HFF-Myc (cell line): ENCODE data around the gene PRKAG2.

Source experiments
- DNase-seq: peaks from one replicate; pipeline ENCODE4 v3.0.0-alpha.2; 2011; ENCODE audit warnings: low read depth; ENCODE audit errors: extremely low read depth
- H3K4me3 ChIP-seq: replicated peaks from 2 replicates; pipeline ENCODE4 v1.5.1; 2011; ENCODE audit warnings: low read depth, mild to moderate bottlenecking, control low read depth, low read length
- TF ChIP-seq, protein P1 (sequence below): IDR thresholded peaks from 2 replicates; pipeline ENCODE4 v1.5.1; 2012; ENCODE audit warnings: mild to moderate bottlenecking, low read depth, low read length, control low read depth; ENCODE audit errors: missing control alignments

PRKAG2 gene

GRCh38 chr7:151631953-151632749 is 244.8 kb downstream of the PRKAG2 start:
- H3K4me3 ChIP-seq, result peak overlapping the region; percentile 69
- TF ChIP-seq, protein P1, sequence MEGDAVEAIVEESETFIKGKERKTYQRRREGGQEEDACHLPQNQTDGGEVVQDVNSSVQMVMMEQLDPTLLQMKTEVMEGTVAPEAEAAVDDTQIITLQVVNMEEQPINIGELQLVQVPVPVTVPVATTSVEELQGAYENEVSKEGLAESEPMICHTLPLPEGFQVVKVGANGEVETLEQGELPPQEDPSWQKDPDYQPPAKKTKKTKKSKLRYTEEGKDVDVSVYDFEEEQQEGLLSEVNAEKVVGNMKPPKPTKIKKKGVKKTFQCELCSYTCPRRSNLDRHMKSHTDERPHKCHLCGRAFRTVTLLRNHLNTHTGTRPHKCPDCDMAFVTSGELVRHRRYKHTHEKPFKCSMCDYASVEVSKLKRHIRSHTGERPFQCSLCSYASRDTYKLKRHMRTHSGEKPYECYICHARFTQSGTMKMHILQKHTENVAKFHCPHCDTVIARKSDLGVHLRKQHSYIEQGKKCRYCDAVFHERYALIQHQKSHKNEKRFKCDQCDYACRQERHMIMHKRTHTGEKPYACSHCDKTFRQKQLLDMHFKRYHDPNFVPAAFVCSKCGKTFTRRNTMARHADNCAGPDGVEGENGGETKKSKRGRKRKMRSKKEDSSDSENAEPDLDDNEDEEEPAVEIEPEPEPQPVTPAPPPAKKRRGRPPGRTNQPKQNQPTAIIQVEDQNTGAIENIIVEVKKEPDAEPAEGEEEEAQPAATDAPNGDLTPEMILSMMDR, result peak; percentile 7
- DNase-seq, result no peak

DNA sequence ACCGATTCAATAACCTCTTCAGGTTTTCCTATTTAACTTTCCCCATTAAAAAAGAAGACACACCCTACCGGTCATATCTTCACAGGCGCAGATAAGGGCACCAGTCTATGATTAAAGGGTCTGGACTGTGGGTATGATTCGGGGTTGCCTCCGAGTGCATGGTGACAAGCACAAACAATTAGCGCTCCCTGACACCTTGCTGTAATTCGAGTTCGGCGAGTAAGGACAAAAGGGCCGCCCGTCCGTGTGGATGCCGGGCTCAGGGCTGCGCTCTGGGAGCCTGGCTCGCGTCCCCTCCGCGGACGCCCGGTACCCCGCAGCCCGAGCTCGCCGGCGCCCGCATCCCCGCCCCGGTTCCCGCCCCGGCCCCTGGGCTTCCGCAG is 245.4 kb downstream of the PRKAG2 start:
- peak overlapping the region; percentile 69 for H3K4me3 ChIP-seq
- no peak for DNase-seq

GRCh38 chr7:151630851-151631569 is 245.9 kb downstream of the PRKAG2 start:
- H3K4me3 ChIP-seq, result peak overlapping the region; percentile 69
- TF ChIP-seq, protein P1, result no peak
- DNase-seq, result no peak

More for the DNA sequence above, 245.4 kb downstream of the PRKAG2 start:
- TF ChIP-seq, protein P1, result no peak

DNA sequence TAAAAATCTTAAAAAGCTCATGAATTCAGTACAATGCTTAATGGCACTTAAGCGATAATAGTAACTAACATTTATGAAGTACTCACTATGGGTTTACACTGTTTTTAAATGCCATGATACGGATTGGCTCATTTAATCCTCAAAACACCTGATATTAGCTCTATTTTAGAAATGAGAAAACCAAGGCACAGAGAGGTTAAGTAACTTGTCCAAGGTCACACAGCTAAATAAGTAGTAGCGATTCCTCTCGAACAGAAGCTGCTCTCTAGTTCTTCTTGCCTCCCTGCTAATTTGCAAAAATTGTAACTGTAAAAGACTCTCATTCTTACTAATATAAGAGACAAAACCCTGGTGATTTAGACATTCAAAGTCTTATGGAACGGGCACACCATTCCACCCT is 246.6 kb downstream of the PRKAG2 start:
- H3K4me3 ChIP-seq, result peak overlapping the region; percentile 69
- TF ChIP-seq, protein P1, result no peak
- DNase-seq, result no peak

GRCh38 chr7:151629713-151630272 is 247.1 kb downstream of the PRKAG2 start:
- no peak overlapping the region for H3K4me3 ChIP-seq
- TF ChIP-seq, protein P1, result no peak
- DNase-seq, result no peak

- TF ChIP-seq, protein P1, result no peak
- H3K4me3 ChIP-seq, result no peak overlapping the region
- DNase-seq, result no peak
Observed at GRCh38 chr7:151628846-151629604, 247.9 kb downstream of the PRKAG2 start.
